T follicular helper cell (primary cell): ENCODE data around the gene ADAMTS2.

Experiments used
- DNase-seq: peaks from one replicate; pipeline ENCODE4 v3.0.0-alpha.2; 2020; ENCODE audit warnings: low read depth

Gene ADAMTS2

GRCh38 chr5:179311091-179311470, 34.2 kb downstream of the ADAMTS2 start:
- DNase-seq, result no peak

- DNase-seq, result no peak
These were observed 34.7 kb downstream of the ADAMTS2 start for GRCh38 chr5:179310439-179311090.

- no peak for DNase-seq
These were observed 35.4 kb downstream of the ADAMTS2 start for GRCh38 chr5:179309751-179310320.

- no peak for DNase-seq
These were observed 35.9 kb downstream of the ADAMTS2 start for GRCh38 chr5:179309383-179309670.

GRCh38 chr5:179308563-179309382, 36.5 kb downstream of the ADAMTS2 start:
- no peak for DNase-seq

- no peak for DNase-seq
These were observed 37.3 kb downstream of the ADAMTS2 start for GRCh38 chr5:179307931-179308471.

- no peak for DNase-seq
These were observed 38.1 kb downstream of the ADAMTS2 start for GRCh38 chr5:179307013-179307800.

- DNase-seq, result no peak
These were observed 38.9 kb downstream of the ADAMTS2 start for GRCh38 chr5:179306191-179307012.

- DNase-seq, result no peak
These were observed 40.4 kb downstream of the ADAMTS2 start for GRCh38 chr5:179304871-179305270.

- DNase-seq, result no peak
These were observed 40.8 kb downstream of the ADAMTS2 start for GRCh38 chr5:179304466-179304865.

GRCh38 chr5:179303451-179304200, 41.6 kb downstream of the ADAMTS2 start:
- no peak for DNase-seq

GRCh38 chr5:179302499-179303185, 42.6 kb downstream of the ADAMTS2 start:
- no peak for DNase-seq

- no peak for DNase-seq
These were observed 43.5 kb downstream of the ADAMTS2 start for GRCh38 chr5:179301796-179302195.

GRCh38 chr5:179301376-179301775, 43.9 kb downstream of the ADAMTS2 start:
- DNase-seq, result no peak

GRCh38 chr5:179300581-179301180, 44.6 kb downstream of the ADAMTS2 start:
- DNase-seq, result no peak

GRCh38 chr5:179298181-179298993, 46.9 kb downstream of the ADAMTS2 start:
- DNase-seq, result no peak

GRCh38 chr5:179297486-179298180, 47.6 kb downstream of the ADAMTS2 start:
- DNase-seq, result no peak

GRCh38 chr5:179297026-179297425, 48.2 kb downstream of the ADAMTS2 start:
- DNase-seq, result no peak
